SK-N-SH (cell line): Measurements from ENCODE around the gene ECSCR. TPM values are rescaled to one million over a fixed set of nuclear protein-coding genes. Genes with fewer than 3 reads are reported as not detected.
"Not testable (repeated sequence)": the region's sequence is repeated elsewhere in the genome, so short reads cannot be mapped to it uniquely, and the experiment has no call there.

Experiments used
- CTCF ChIA-PET: fragments of 300-600, 350-600 bp; formaldehyde crosslinking; extraction: SDS; loops from one replicate; lab custom pipeline; 2021; lab: Yijun Ruan, JAX
- POLR2A ChIA-PET: fragments of 350-600 bp; sonication (Branson Sonifier 250); formaldehyde crosslinking; extraction: SDS; loops from one replicate; lab custom pipeline; 2020; ENCODE audit warnings: antibody characterized with exemption, inconsistent platforms; lab: Yijun Ruan, JAX
- DNase-seq: peaks from one replicate; pipeline ENCODE4 v3.0.0; 2012
- H2AFZ ChIP-seq: fragments of 200-600 bp; sonication (generic); 2 replicates; pipeline ENCODE4 v1.8.1; 2016; ENCODE audit warnings: antibody characterized with exemption, mild to moderate bottlenecking, low read depth
- H3F3A ChIP-seq: fragments of 200-600 bp; sonication (generic); replicated peaks from 2 replicates; pipeline ENCODE3; 2016; ENCODE audit warnings: antibody characterized with exemption, mild to moderate bottlenecking; ENCODE audit not compliant: insufficient read depth
- H3K27ac ChIP-seq, 2 experiments: fragments of 200-500 bp in 1 of 2; fragments of 200-600 bp in 1 of 2; sonication (Bioruptor generic) in 1 of 2; sonication (generic), shearing (Covaris generic) in 1 of 2; 2 replicates each; pipeline versions ENCODE4 v1.5.1 to v1.6.1; 2014 to 2016; ENCODE audit warnings: low read depth in 2 of 2, inconsistent platforms in 1 of 2, low read length in 1 of 2, mild to moderate bottlenecking in 1 of 2, mixed read lengths in 1 of 2
- H3K27me3 ChIP-seq: fragments of 200-600 bp; sonication (generic), shearing (Covaris generic); 2 replicates; pipeline ENCODE4 v1.6.1; 2016; ENCODE audit warnings: mixed run types; ENCODE audit not compliant: insufficient read depth
- H3K36me3 ChIP-seq, 2 experiments: fragments of 200-500 bp in 1 of 2; fragments of 200-600 bp in 1 of 2; sonication (Bioruptor generic) in 1 of 2; sonication (generic) in 1 of 2; replicated peaks in 1 of 2; 2 replicates each; pipeline versions ENCODE3 to v1.5.1; 2014 to 2016; ENCODE audit warnings: low read length in 1 of 2, mild to moderate bottlenecking in 1 of 2; ENCODE audit not compliant: insufficient read depth in 2 of 2, control insufficient read depth in 1 of 2
- H3K4me1 ChIP-seq, 2 experiments: fragments of 200-500 bp in 1 of 2; fragments of 200-600 bp in 1 of 2; sonication (Bioruptor generic) in 1 of 2; sonication (generic), shearing (Covaris generic) in 1 of 2; 2 replicates each; pipeline versions ENCODE4 v1.5.1 to v1.6.1; 2014 to 2016; ENCODE audit warnings: low read depth in 1 of 2, low read length in 1 of 2, mixed run types in 1 of 2; ENCODE audit not compliant: insufficient read depth in 2 of 2, control insufficient read depth in 1 of 2
- H3K4me2 ChIP-seq: fragments of 200-600 bp; sonication (generic), shearing (Covaris generic); 2 replicates; pipeline ENCODE4 v1.6.1; 2017; ENCODE audit warnings: mixed run types
- H3K4me3 ChIP-seq, 2 experiments: fragments of 200-500 bp in 1 of 2; fragments of 200-600 bp in 1 of 2; sonication (Bioruptor generic) in 1 of 2; sonication (generic), shearing (Covaris generic) in 1 of 2; 2 replicates each; pipeline versions ENCODE4 v1.5.1 to v1.8.1; 2014 to 2016; ENCODE audit warnings: low read depth in 2 of 2, inconsistent platforms in 1 of 2, low read length in 1 of 2, mild to moderate bottlenecking in 1 of 2, mixed read lengths in 1 of 2, moderate library complexity in 1 of 2
- H3K79me2 ChIP-seq: fragments of 200-600 bp; sonication (generic); 2 replicates; pipeline ENCODE4 v1.8.1; 2017; ENCODE audit warnings: mild to moderate bottlenecking; ENCODE audit not compliant: insufficient read depth
- H3K9ac ChIP-seq: fragments of 200-600 bp; sonication (generic); 2 replicates; pipeline ENCODE4 v1.6.1; 2017; ENCODE audit warnings: mixed run types
- H3K9me2 ChIP-seq: fragments of 200-600 bp; sonication (generic); 2 replicates; pipeline ENCODE4 v1.6.1; 2017; ENCODE audit warnings: mixed run types
- H3K9me3 ChIP-seq: fragments of 200-600 bp; sonication (generic); 2 replicates; pipeline ENCODE4 v1.6.1; 2017; ENCODE audit warnings: mixed run types, mild to moderate bottlenecking, moderate library complexity
- H4K20me1 ChIP-seq: fragments of 200-600 bp; sonication (generic); 2 replicates; pipeline ENCODE4 v1.6.1; 2017; ENCODE audit warnings: mild to moderate bottlenecking, mixed run types; ENCODE audit not compliant: insufficient read depth
- CHD2 ChIP-seq: fragments of 150-350 bp; IDR thresholded peaks from 2 replicates; pipeline ENCODE4 v1.6.1; 2018; ENCODE audit warnings: low read length; ENCODE audit not compliant: partially characterized antibody
- ELF1 ChIP-seq: IDR thresholded peaks from 2 replicates; pipeline ENCODE4 v1.4.0; 2012
- EP300 ChIP-seq, 2 experiments: IDR thresholded peaks; 2 replicates each; pipeline versions ENCODE4 v1.4.0 to v1.6.1; 2012; ENCODE audit warnings: borderline replicate concordance in 1 of 2, low read depth in 1 of 2, low read length in 1 of 2
- EZH2phosphoT487 ChIP-seq: fragments of 200-600 bp; sonication (generic); IDR thresholded peaks from 2 replicates; pipeline ENCODE4 v1.6.1; 2017; ENCODE audit warnings: low read depth, mixed run types, mild to moderate bottlenecking, antibody characterized with exemption, moderate library complexity, borderline replicate concordance
- FOSL2 ChIP-seq: IDR thresholded peaks from 2 replicates; pipeline ENCODE4 v1.4.0; 2012; ENCODE audit warnings: low read depth, mild to moderate bottlenecking, moderate library complexity, borderline replicate concordance
- GABPA ChIP-seq: IDR thresholded peaks from 2 replicates; pipeline ENCODE4 v1.4.0; 2012; ENCODE audit warnings: low read depth, mild to moderate bottlenecking
- JUND ChIP-seq: IDR thresholded peaks from 2 replicates; pipeline ENCODE4 v1.4.0; 2012
- MEF2A ChIP-seq: IDR thresholded peaks from 2 replicates; pipeline ENCODE4 v1.4.0; 2012; ENCODE audit warnings: low read depth, borderline replicate concordance
- NFIC ChIP-seq: IDR thresholded peaks from 2 replicates; pipeline ENCODE4 v1.4.0; 2012; ENCODE audit warnings: borderline replicate concordance
- SIN3A ChIP-seq: IDR thresholded peaks from 2 replicates; pipeline ENCODE4 v1.6.1; 2012; ENCODE audit warnings: low read depth, mild to moderate bottlenecking, low read length, moderate library complexity, borderline replicate concordance
- TAF1 ChIP-seq: IDR thresholded peaks from 2 replicates; pipeline ENCODE4 v1.6.1; 2012; ENCODE audit warnings: low read depth, mild to moderate bottlenecking, low read length, moderate library complexity, borderline replicate concordance
- TCF12 ChIP-seq: IDR thresholded peaks from 2 replicates; pipeline ENCODE4 v1.4.0; 2012
- TEAD4 ChIP-seq: IDR thresholded peaks from 2 replicates; pipeline ENCODE4 v1.4.0; 2012; ENCODE audit warnings: mild to moderate bottlenecking, borderline replicate concordance; ENCODE audit not compliant: insufficient read depth
- YY1 ChIP-seq: IDR thresholded peaks from 2 replicates; pipeline ENCODE4 v1.4.0; 2012; ENCODE audit warnings: low read depth, mild to moderate bottlenecking
- WGBS: methylation state at CpG from one replicate; pipeline ENCODE4 v1.1.6; 2017; ENCODE audit warnings: low lambda C conversion rate; 5-methylcytosine and 5-hydroxymethylcytosine counted together
- polyA plus RNA-seq, 3 experiments: library from polyadenylated mRNA; depleted of rRNA; stranded (reverse); fragments of >200 nt; gene quantifications; 2 replicates each; pipeline ENCODE4 v1.2.3, GENCODE V29; 2012
- TF ChIP-seq, protein P1 (sequence below): IDR thresholded peaks from 2 replicates; pipeline ENCODE4; 2012
- TF ChIP-seq, protein P2 (sequence below): IDR thresholded peaks from 2 replicates; pipeline ENCODE4 v1.4.0; 2012; ENCODE audit warnings: low read depth
- TF ChIP-seq, protein P3 (sequence below): IDR thresholded peaks from 2 replicates; pipeline ENCODE4 v1.4.0; 2012; ENCODE audit warnings: low read depth, borderline replicate concordance

Gene ECSCR
- polyA plus RNA-seq, 1 of the 3 experiments (the other 2 are of a cell fraction) = 10.9 TPM

DNA sequence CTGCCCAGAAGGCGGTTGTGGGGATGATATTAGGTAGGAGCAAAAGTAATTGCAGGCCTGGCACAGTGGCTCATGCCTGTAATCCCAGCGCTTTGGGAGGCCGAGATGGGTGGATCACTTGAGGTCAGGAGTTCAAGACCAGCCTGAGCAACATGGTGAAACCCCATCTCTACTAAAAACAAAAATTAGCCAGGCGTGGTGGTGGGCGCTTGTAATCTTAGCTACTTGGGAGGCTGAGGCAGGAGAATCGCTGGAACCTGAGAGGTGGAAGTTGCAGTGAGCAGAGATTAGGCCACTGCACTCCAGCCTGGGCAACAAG is 20.3 kb upstream of the ECSCR start:
- peaks cover 14% of the 10 kb centered on the region in 2 experiments; a peak in 2 of 4 replicates for H3K4me1 ChIP-seq
- peak overlapping the region; percentile 84 for H3K9ac ChIP-seq
- H3K27me3 ChIP-seq, POLR2A ChIA-PET, H3K9me2 ChIP-seq, DNase-seq, H4K20me1 ChIP-seq, H3K9me3 ChIP-seq: not testable (repeated sequence)
- 84% methylated on average over 6 of the region's 6 CpGs for WGBS
- CTCF ChIA-PET = interaction anchor here (2.4 kb wide), 1 partner anchor 60 kb away, joined by 11 read pairs; no protein-coding TSS in a partner anchor
- H3K4me2 ChIP-seq = peak overlapping the region; percentile 96
- H2AFZ ChIP-seq = peak overlapping the region; percentile 76; the same call in 1 of the 2 replicates
- 0 out of 2 replicates have a peak, but pooled peaks have one; percentile 4 for TF ChIP-seq YY1
- H3K27ac ChIP-seq = peak overlapping the region; percentile 91 to 100; a peak in 3 of 4 replicates
- peaks cover 41% of the 10 kb centered on the region for H3K79me2 ChIP-seq
- peaks cover 22% of the 10 kb centered on the region for H3F3A ChIP-seq
- H3K4me3 ChIP-seq = peak overlapping the region in 1 of 2 experiments; percentile 69; a peak in 2 of 4 replicates
- peaks cover 5 to 24% of the 10 kb centered on the region in 2 experiments for H3K36me3 ChIP-seq

DNA sequence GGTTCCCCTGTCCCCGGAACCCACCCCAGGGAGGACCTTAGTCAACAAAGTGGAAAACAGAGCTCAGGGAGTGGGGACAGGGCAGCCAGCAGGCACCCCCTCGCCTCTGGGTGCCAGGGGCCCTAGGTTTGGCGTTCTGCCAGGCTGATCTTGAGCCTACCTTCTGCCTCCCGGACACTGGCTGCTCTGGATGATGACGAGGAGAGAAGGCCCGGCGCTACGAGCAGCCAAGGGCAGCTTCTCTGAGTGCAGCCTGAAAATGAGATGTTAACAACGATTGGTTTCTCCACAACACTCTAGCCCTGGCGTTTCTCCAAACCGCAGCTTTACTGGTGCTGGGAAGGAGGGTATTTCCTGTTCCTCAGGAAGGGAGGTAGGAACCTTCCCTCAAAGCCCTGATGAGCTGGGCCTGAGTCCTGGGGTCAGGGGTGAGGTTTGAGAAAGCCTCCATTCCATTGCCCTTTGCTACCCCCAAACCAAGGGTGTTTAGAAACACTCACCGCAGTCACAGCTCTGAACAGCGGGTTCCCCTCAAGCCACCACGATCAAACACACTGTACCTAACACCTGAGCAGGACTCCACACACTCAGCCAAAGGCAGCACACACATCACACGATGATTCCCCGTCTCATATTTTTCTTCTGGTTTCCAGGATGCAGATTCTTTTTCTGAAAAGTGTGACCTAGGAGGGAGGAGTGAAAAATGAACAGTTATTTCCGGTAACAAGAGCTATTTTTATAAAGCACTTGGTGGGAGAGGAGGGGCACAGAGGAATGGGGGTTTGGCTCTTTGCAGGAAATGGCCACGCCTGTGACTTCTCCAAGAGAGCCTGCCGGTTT is 19.7 kb upstream of the ECSCR start, which contains the start of gene STING1:
Gene STING1 (minus strand): TSS at position 709 of the 840 bp plus-strand sequence. CDS start 1,054 bp downstream, outside the sequence.
- peaks cover 45% of the 10 kb centered on the region for H3K79me2 ChIP-seq
- TF ChIP-seq JUND (peak; percentile 57; the same call in 1 of the 2 replicates), CHD2 (no peak), MEF2A (peak; percentile 83; the same call in 1 of the 2 replicates), TCF12 (peak; percentile 72), GABPA (peak; percentile 68), ELF1 (peak; percentile 49; the same call in 1 of the 2 replicates), NFIC (peak; percentile 97), EZH2phosphoT487 (no peak), TEAD4 (no peak), SIN3A (peak; percentile 52; the same call in 1 of the 2 replicates), FOSL2 (peak; percentile 43; the same call in 1 of the 2 replicates), EP300 (IDR thresholded peaks at IDR 0.05; ENCODE audit: borderline replicate concordance in 1 of 2, low read depth in 1 of 2, low read length in 1 of 2) (peak; percentile 22 to 70; a peak in 1 of 4 replicates), TAF1 (peak; percentile 58; the same call in 1 of the 2 replicates)
- TF ChIP-seq, protein P1, sequence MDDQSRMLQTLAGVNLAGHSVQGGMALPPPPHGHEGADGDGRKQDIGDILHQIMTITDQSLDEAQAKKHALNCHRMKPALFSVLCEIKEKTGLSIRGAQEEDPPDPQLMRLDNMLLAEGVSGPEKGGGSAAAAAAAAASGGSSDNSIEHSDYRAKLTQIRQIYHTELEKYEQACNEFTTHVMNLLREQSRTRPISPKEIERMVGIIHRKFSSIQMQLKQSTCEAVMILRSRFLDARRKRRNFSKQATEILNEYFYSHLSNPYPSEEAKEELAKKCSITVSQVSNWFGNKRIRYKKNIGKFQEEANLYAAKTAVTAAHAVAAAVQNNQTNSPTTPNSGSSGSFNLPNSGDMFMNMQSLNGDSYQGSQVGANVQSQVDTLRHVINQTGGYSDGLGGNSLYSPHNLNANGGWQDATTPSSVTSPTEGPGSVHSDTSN = peak; percentile 30; the same call in 1 of the 2 replicates
- TF ChIP-seq, protein P2, sequence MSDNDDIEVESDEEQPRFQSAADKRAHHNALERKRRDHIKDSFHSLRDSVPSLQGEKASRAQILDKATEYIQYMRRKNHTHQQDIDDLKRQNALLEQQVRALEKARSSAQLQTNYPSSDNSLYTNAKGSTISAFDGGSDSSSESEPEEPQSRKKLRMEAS = peak; percentile 48
- TF ChIP-seq, protein P3, sequence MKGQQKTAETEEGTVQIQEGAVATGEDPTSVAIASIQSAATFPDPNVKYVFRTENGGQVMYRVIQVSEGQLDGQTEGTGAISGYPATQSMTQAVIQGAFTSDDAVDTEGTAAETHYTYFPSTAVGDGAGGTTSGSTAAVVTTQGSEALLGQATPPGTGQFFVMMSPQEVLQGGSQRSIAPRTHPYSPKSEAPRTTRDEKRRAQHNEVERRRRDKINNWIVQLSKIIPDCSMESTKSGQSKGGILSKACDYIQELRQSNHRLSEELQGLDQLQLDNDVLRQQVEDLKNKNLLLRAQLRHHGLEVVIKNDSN = no peak
- H3K9me2 ChIP-seq = no peaks in the 10 kb centered on the region
- H4K20me1 ChIP-seq = no peaks in the 10 kb centered on the region
- DNase-seq = peak; percentile 66
- 27% methylated on average over 15 of the region's 19 CpGs for WGBS
- H3F3A ChIP-seq = peaks cover 22% of the 10 kb centered on the region
- H3K9ac ChIP-seq = peak within 1 kb of the TSS; percentile 84
- peak within 1 kb of the TSS; percentile 91 to 100 for H3K27ac ChIP-seq
- peak within 1 kb of the TSS; percentile 96 for H3K4me2 ChIP-seq
- H3K9me3 ChIP-seq = no peaks in the 10 kb centered on the region
- H3K36me3 ChIP-seq = peaks cover 11 to 26% of the 10 kb centered on the region in 2 experiments
- peak within 1 kb of the TSS; percentile 50 to 69 for H3K4me3 ChIP-seq
- peak within 1 kb of the TSS; percentile 76; the same call in 1 of the 2 replicates for H2AFZ ChIP-seq
- CTCF ChIA-PET = interaction anchor here (0.7 to 2.4 kb wide), 4 partner anchors 13 to 62 kb away, joined by 3 to 11 read pairs (median 4); no protein-coding TSS in a partner anchor
- peaks cover 14% of the 10 kb centered on the region in 2 experiments; a peak in 2 of 4 replicates for H3K4me1 ChIP-seq
- POLR2A ChIA-PET = interaction anchor here (0.8 to 1.0 kb wide), 2 partner anchors 36 to 43 kb away, joined by 3 to 4 read pairs; partner anchors contain the start of gene DNAJC18
- no peaks in the 10 kb centered on the region for H3K27me3 ChIP-seq
